Measurements from ENCODE around the gene CDK17. TPM values are rescaled to one million over a fixed set of nuclear protein-coding genes. Genes with fewer than 3 reads are reported as not detected.

The CDK17 gene
- total RNA-seq, 1 donor from 2014 or later = 72.4 TPM

DNA sequence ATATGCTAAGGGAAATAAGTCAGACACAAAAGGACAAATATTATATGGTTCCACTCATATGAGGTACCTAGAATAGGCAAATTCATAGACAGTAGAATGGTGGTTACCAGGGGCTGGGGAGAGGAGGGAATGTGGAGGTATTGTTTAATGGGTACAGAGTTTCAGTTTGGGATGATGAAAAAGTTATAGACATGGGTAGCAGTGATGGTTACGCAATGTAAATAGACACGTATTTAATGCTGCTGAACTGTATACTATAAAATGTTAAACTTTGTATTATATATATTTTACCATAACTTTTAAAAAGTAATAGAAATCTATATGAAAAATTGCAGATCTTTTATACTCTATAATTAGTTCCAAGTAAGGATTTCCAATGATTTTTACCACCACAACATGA, 71.2 kb downstream of the CDK17 start:
- no peaks in the 10 kb centered on the region for H3K36me3 ChIP-seq
- no peak overlapping the region for H3K27ac ChIP-seq
- H3K4me3 ChIP-seq = no peak overlapping the region
- TF ChIP-seq, protein P1, sequence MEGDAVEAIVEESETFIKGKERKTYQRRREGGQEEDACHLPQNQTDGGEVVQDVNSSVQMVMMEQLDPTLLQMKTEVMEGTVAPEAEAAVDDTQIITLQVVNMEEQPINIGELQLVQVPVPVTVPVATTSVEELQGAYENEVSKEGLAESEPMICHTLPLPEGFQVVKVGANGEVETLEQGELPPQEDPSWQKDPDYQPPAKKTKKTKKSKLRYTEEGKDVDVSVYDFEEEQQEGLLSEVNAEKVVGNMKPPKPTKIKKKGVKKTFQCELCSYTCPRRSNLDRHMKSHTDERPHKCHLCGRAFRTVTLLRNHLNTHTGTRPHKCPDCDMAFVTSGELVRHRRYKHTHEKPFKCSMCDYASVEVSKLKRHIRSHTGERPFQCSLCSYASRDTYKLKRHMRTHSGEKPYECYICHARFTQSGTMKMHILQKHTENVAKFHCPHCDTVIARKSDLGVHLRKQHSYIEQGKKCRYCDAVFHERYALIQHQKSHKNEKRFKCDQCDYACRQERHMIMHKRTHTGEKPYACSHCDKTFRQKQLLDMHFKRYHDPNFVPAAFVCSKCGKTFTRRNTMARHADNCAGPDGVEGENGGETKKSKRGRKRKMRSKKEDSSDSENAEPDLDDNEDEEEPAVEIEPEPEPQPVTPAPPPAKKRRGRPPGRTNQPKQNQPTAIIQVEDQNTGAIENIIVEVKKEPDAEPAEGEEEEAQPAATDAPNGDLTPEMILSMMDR (IDR thresholded peaks at IDR 0.05) = no peak
- no peak for TF ChIP-seq POLR2AphosphoS5 (IDR thresholded peaks at IDR 0.05; ENCODE audit: insufficient read depth in 1 of 2, low read depth in 1 of 2)
- intact Hi-C loops (cut with DNase I) = no loop called here
- H3K4me1 ChIP-seq = peaks cover 13% of the 10 kb centered on the region
- no peaks in the 10 kb centered on the region for H3K9me3 ChIP-seq
- no peaks in the 10 kb centered on the region for H3K27me3 ChIP-seq
- no peak for DNase-seq (ENCODE audit: extremely low spot score in 2 of 2)

DNA sequence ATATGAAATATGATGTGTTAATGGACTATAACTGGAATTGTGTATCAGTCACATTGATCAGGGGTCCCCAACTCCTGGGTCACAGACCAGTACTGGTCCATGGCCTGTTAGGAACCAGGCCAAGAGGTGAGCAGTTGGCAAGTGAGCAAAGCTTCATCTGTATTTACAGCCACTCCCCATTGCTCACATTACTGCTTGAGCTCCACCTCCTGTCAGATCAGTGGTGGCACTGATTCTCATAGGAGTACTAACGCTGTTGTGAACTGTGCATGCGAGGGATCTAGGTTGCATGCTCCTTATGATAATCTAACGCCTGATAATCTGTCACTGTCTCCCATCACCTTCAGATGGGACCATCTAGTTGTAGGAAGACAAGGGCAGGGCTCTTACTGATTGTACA, 72.3 kb downstream of the CDK17 start:
- TF ChIP-seq POLR2AphosphoS5 (IDR thresholded peaks at IDR 0.05; ENCODE audit: insufficient read depth in 1 of 2, low read depth in 1 of 2) = no peak
- TF ChIP-seq, protein P1 (IDR thresholded peaks at IDR 0.05) = no peak
- no peak for TF ChIP-seq POLR2A (IDR thresholded peaks at IDR 0.05)
- Histone ChIP-seq H3K4me3 (no peak overlapping the region), H3K4me1 (peaks cover 13% of the 10 kb centered on the region), H3K27ac (no peak overlapping the region), H3K36me3 (no peaks in the 10 kb centered on the region), H3K27me3 (no peaks in the 10 kb centered on the region), H3K9me3 (no peaks in the 10 kb centered on the region)
- DNase-seq (ENCODE audit: extremely low spot score in 2 of 2) = no peak
- intact Hi-C loops (cut with DNase I) = no loop called here

DNA sequence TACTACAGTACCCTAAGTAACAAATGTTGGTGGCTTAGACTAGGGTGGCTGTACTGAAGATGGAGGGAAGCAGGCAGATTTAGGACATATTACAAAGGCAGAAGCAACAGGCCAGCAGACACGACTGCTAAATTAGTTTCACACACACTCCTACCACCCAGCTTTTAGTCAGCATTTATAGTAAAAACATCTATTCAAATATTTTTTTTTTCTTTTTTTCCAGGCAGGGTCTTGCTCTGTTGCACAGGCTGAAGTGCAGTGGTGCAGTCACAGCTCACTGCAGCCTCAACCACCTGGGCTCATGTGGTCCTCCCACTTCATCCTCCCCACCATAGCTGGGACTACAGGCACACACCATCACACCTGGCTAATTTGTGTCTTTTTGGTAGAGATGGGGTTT, 72.9 kb downstream of the CDK17 start:
- no peak for DNase-seq (ENCODE audit: extremely low spot score in 2 of 2)
- no peaks in the 10 kb centered on the region for H3K36me3 ChIP-seq
- TF ChIP-seq POLR2A (IDR thresholded peaks at IDR 0.05) = no peak
- TF ChIP-seq POLR2AphosphoS5 (IDR thresholded peaks at IDR 0.05; ENCODE audit: insufficient read depth in 1 of 2, low read depth in 1 of 2) = no peak
- TF ChIP-seq, protein P1 (IDR thresholded peaks at IDR 0.05) = no peak
- intact Hi-C loops (cut with DNase I) = no loop called here
- no peak overlapping the region for H3K27ac ChIP-seq
- H3K9me3 ChIP-seq = no peaks in the 10 kb centered on the region
- H3K4me3 ChIP-seq = no peak overlapping the region
- H3K4me1 ChIP-seq = peaks cover 13% of the 10 kb centered on the region
- no peaks in the 10 kb centered on the region for H3K27me3 ChIP-seq

DNA sequence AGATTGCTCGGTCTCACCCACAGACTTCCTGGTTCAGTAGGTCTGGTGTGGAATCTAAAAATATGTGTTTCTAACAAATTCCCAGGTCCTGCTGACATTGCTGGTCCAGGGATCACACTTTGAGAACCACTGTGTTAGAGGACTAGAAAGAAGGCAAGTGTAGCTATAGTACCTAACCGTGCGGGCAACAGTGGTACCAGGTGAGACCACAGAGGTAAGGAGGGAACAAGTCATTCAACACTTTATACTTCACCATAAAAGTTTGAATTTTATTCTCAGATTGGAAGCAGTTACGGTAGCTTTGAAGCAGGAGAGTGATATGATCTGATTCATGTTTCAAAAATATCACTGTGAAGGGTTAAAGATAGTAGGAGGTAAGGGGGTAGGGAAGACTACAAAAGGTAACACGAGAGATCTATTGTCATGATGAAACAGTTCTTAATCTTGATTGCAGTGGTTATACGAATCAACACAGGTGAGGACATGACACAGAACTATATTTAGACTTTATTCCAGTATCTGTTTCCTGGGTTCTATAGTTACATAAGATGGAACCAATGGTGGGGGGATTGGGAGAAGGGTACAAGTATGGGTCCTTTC, 73.5 kb downstream of the CDK17 start:
- no peak for DNase-seq (ENCODE audit: extremely low spot score in 2 of 2)
- H3K36me3 ChIP-seq = no peaks in the 10 kb centered on the region
- TF ChIP-seq, protein P1 (IDR thresholded peaks at IDR 0.05) = no peak
- TF ChIP-seq POLR2A (IDR thresholded peaks at IDR 0.05) (no peak), POLR2AphosphoS5 (IDR thresholded peaks at IDR 0.05; ENCODE audit: insufficient read depth in 1 of 2, low read depth in 1 of 2) (no peak)
- intact Hi-C loops (cut with DNase I) = no loop called here
- H3K27me3 ChIP-seq = no peaks in the 10 kb centered on the region
- H3K4me1 ChIP-seq = peaks cover 13% of the 10 kb centered on the region
- H3K9me3 ChIP-seq = no peaks in the 10 kb centered on the region
- H3K4me3 ChIP-seq = no peak overlapping the region
- no peak overlapping the region for H3K27ac ChIP-seq

DNA sequence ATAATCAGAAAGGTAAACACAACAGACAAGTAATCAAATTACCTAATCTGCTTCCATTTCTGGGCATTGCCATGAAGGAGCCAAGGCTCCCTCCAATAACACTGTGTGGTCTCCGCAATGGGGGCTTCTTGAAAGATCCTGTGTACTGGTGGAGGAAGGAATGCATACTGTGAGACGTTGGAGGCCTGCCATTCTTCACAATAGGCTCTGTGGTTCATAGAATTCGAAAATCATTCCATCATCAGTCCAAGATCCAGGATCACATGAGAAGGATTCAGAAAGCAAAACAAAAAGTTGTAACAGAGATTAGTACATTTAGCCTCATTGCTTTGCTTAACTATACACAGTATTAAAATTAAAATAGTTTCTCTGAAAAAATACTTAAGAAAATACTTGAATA, 76.3 kb downstream of the CDK17 start:
- H3K4me1 ChIP-seq = peaks cover 11% of the 10 kb centered on the region
- intact Hi-C loops (cut with DNase I) = no loop called here
- no peaks in the 10 kb centered on the region for H3K27me3 ChIP-seq
- DNase-seq (ENCODE audit: extremely low spot score in 2 of 2) = no peak
- no peak for TF ChIP-seq POLR2A (IDR thresholded peaks at IDR 0.05)
- no peak for TF ChIP-seq POLR2AphosphoS5 (IDR thresholded peaks at IDR 0.05; ENCODE audit: insufficient read depth in 1 of 2, low read depth in 1 of 2)
- TF ChIP-seq, protein P1 (IDR thresholded peaks at IDR 0.05) = no peak
- no peaks in the 10 kb centered on the region for H3K36me3 ChIP-seq
- H3K4me3 ChIP-seq = no peak overlapping the region
- H3K27ac ChIP-seq = no peak overlapping the region
- no peaks in the 10 kb centered on the region for H3K9me3 ChIP-seq
